ENCODE data around the gene ZBTB7A.

DNA sequence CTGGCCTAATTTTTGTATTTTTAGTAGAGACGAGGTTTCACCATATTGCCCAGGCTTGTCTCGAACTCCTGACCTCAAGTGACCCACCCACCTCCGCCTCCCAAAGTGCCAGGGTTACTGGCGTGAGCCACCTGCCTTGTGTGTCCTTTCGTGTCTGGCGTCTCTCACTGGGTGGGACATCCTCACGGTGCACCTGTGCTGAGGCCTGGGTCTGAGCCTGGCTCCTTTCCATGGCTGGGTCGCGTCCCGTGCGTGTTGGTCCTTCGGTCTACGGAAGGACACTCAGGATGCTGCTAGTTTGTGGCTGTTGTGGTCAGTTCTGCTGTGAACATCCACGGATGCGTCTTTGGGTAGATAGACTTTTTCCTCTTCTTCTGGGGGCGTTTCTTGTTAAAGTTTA, 39.6 kb downstream of the ZBTB7A start:
- TF ChIP-seq POLR2AphosphoS5 (IDR thresholded peaks at IDR 0.05): no peak
- TF ChIP-seq, protein P1, sequence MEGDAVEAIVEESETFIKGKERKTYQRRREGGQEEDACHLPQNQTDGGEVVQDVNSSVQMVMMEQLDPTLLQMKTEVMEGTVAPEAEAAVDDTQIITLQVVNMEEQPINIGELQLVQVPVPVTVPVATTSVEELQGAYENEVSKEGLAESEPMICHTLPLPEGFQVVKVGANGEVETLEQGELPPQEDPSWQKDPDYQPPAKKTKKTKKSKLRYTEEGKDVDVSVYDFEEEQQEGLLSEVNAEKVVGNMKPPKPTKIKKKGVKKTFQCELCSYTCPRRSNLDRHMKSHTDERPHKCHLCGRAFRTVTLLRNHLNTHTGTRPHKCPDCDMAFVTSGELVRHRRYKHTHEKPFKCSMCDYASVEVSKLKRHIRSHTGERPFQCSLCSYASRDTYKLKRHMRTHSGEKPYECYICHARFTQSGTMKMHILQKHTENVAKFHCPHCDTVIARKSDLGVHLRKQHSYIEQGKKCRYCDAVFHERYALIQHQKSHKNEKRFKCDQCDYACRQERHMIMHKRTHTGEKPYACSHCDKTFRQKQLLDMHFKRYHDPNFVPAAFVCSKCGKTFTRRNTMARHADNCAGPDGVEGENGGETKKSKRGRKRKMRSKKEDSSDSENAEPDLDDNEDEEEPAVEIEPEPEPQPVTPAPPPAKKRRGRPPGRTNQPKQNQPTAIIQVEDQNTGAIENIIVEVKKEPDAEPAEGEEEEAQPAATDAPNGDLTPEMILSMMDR (IDR thresholded peaks at IDR 0.05): no peak
- no peak for TF ChIP-seq EP300 (IDR thresholded peaks at IDR 0.05)
